ENCODE measurements around the gene EHMT1.

The EHMT1 gene

GRCh38 chr9:137672907-137673791, 54.3 kb downstream of the EHMT1 start:
- peak; percentile 64 for DNase-seq (ENCODE audit: low spot score)

DNA sequence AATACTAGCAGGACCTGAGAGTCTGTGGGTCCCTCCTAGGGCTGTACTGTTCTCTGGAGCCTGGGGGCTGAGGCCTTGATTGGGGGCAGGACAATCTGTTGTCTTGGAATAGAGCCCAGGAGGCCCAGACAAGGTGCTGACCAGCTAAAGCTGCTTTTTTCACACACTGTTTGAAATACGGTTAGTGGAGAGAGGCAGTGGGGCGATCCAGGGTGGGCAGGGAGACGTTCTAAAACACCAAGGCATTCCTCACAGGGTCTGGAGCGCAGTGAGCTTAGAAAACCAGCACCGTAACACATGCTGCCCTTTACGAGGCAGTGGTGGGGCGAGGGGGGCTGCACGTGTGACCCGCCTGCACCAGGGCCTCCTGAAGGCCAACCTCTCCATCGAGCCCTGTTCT, 55.1 kb downstream of the EHMT1 start:
- DNase-seq (ENCODE audit: low spot score): no peak

DNA sequence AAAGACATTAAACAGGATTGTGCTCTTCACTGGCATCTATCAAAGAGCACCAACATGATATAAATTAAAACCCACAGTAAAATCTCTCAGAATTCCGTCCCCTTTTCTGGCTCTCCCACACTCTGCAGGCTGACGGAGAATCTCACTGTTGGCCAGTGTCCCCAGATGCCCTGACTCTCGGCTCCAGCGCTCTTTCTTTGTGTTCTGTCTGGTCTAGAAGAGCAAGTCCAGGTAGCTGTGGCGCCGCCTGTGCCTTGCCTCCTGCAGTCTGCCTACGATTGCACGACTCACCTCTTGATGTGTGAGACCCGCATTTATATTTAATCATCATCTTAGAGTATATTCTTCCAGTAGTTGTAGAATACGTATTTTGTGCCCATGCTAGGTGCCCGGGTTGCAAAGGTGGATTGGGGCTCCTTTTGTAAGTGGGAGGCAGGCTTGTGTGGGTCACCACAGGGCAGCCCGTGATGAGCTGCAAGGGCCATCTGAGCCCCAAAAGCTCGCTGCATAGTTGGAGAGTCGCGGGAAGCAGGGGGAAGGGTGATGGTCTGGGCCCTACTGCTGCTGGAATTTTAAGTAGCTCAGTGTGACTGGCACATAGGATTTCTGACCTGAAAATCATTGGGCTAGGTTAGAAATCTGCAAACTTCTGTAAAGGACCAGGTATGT, 55.6 kb downstream of the EHMT1 start:
- no peak for DNase-seq (ENCODE audit: low spot score)

DNA sequence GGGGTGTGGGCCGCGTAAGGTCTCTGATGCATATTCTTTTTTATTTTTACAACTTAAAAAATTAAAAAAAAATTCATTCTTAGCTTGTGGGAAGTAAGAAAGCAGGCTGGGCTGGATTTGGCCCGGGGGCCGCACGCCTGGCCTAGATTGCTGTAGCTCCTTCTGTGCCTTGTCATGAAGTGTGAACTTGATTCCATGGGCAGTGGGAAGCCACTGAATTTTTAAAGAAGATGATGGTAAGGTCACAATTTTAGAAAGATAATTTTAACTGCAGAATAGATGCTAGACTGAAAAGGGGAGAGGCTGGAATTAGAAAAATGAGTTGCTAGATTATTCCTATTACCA, 56.1 kb downstream of the EHMT1 start:
- no peak for DNase-seq (ENCODE audit: low spot score)

DNA sequence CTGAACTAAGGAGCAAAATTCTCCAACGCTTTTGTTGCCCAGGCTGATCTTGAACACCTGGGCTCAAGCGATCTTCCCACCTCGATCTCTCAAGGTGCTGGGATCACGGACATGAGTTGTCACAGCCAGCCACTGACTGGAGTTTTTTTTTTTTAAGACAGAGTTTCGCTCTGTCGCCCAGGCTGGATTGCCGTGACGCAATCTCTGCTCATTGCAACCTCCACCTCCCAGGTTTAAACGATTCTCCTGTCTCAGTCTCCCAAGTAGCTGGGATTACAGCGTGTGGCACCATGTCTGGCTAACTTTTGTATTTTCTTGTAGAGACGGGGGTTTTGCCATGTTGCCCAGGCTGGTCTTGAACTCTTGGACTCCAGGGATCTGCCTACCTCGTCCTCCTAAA, 58.2 kb downstream of the EHMT1 start:
- no peak for DNase-seq (ENCODE audit: low spot score)

GRCh38 chr9:137678202-137678601, 59.4 kb downstream of the EHMT1 start:
- no peak for DNase-seq (ENCODE audit: low spot score)

DNA sequence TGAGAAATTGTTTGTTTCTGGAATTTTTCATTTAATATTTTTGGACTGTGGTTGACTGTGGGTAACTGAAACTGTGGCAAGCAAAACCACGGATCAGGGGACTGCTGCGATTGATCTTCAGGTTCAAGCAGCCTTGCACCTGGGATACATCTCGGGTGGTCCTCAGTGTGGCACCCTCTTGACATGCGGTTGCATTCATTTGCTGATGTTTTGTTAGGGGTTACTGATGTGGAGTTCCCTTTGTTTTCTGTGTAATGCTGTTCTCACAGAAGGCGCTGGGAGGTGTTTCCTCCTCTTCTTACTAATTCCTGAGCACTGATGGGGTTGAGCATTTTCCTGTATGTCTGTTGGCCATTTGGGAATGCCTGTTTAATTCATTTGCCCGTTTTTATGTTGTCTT, 60.4 kb downstream of the EHMT1 start:
- DNase-seq (ENCODE audit: low spot score): no peak

GRCh38 chr9:137679695-137680305, 61.0 kb downstream of the EHMT1 start:
- no peak for DNase-seq (ENCODE audit: low spot score)

DNA sequence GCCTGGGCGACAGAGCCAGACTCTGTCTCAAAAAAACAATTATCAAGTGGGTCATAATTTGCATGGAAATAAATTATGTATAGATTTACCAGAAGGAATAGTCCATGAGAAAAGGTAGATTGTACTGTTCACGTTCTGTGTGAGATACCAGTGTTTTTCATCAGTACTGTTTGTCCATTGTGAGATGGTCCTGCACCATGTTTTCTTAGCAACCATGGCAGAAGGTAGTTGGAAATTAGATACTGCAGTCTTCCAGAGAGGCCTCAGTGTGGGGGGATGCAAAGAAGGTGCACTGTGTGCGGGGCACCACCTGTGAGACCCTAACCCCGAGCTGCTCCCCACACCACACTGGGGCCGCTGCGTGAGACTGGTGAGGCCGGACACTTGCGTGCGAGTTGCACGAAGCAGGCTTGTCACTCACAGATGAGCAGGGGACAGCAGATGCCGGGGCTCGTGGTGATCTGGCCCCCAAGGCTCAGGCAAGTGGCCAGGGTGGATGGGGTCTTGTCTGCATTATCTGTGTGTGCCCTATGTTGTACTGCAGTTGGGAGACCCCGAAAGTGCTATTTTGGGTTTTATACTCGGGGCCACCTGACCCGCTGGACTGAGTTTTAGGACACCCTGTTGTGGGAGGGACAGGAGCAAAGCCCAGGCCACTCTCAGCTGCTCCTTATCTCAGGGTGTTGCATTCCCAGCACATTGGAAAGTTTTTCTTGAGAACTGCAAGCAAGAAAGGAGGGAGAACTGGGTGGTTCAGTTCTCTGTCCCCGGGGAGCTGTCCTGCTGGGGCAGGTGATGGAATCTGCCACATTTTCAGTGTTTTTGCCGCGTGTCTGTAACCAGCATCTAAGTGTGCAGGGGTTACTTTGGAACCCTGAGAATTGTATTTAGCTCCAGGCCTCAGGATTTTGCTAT, 61.9 kb downstream of the EHMT1 start:
- no peak for DNase-seq (ENCODE audit: low spot score)

DNA sequence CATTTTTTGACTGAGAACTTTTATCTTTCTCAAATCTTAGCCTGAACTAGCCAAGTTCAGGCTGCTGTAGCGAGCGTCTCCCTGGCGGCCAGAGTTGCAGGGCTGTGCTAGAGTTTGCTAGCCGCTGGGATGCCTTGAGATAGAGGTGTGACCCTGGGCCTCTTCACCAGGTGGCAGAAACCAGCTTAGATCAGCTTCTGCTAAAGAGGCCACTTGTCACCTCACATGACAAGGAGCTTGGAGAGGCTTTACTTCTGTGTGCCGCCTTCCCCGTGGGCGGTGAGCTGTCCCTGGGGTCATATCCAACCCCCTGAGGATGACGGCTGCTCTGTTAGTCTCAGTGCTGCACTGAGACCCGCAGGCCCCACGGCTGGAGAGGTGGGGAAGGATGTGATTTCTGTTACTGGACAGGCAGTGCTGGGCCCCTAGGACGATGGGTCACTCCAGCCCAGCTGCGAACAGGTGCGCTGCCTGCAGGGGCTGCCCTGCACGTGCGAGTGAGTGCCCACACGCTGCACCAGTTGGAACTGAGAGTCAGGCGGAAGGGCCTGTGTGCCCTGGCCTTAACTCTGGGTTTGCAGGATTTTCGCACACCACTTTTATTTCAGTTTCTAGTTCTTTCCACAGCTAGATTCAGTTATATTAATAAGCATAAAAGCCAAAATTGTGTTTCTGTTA, 63.8 kb downstream of the EHMT1 start:
- no peak for DNase-seq (ENCODE audit: low spot score)

DNA sequence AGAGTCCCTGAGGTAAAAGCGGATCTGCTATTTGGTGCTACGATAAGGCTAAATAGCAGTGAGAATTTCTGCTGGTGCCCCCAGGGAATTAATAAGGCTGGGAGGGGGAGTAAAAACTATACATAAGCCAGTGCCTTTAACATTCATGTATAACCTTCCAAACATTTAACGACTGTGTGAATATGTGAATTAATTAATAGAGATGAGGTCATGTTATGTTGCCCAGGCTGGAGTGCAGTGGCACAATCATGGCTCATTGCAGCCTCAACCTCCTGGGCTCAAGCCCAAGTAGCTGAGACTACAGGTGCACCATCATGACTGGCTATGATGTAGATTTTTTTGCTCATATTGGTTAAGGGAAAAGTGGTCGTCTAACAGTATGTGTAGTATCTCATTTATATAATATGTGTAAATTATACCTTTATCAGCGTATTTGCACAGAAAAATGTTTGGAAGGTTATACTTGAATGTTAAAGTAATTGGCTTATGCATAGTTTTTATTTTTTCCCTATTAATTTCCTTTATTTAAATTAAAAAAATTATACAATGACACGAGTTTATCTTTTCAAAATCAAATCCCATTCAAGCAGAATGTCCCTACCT, 64.6 kb downstream of the EHMT1 start:
- DNase-seq (ENCODE audit: low spot score): no peak

GRCh38 chr9:137685035-137685740, 66.4 kb downstream of the EHMT1 start:
- no peak for DNase-seq (ENCODE audit: low spot score)

GRCh38 chr9:137685741-137686420, 67.1 kb downstream of the EHMT1 start:
- DNase-seq (ENCODE audit: low spot score): no peak

- no peak for DNase-seq (ENCODE audit: low spot score)
These were observed 69.5 kb downstream of the EHMT1 start for GRCh38 chr9:137688261-137688660.

DNA sequence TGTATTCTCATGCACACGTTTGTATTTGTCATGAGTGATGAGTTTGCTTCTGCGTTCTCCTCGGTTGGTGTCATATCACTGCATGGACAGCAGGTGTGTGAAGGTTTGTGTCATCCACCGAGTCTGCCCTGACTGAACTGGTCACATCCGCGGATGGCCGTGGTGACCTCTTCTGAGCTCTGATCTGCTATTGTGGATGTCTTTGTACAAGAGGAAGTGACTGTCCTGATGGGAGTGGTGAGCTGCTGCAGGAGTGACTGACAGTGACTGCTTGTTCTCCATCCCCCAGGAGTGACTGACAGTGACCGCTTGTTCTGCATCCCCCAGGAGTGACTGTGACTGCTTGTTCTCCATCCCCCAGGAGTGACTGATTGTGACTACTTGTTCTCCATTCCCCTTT, 69.9 kb downstream of the EHMT1 start:
- DNase-seq (ENCODE audit: low spot score): no peak

- DNase-seq (ENCODE audit: low spot score): no peak
These were observed 71.1 kb downstream of the EHMT1 start for GRCh38 chr9:137689745-137690529.

GRCh38 chr9:137690930-137691645, 72.3 kb downstream of the EHMT1 start:
- no peak for DNase-seq (ENCODE audit: low spot score)

All from SK-N-DZ (cell line).